ENCODE data around the gene HMCN2.

Gene HMCN2

DNA sequence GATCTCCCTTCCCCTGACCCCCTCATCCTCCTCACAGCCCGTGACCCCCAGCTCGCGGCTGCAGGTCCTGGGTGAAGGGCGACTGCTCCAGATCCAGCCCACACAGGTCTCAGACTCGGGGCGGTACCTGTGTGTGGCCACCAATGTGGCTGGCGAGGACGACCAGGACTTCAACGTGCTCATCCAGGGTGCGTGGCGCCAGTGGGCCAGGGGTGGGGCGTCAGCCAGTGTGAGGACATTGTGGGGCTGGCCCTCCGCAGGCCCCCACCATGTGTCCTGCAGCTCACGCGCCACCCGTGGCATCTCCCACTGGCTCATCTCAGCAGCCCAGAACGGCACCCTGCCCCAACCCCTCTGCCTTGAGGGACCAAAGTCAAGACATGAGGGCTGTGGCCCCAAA, 112.1 kb downstream of the HMCN2 start:
- H3K4me3 ChIP-seq (ENCODE audit: low read length) = no peak overlapping the region
- TF ChIP-seq, protein P1, sequence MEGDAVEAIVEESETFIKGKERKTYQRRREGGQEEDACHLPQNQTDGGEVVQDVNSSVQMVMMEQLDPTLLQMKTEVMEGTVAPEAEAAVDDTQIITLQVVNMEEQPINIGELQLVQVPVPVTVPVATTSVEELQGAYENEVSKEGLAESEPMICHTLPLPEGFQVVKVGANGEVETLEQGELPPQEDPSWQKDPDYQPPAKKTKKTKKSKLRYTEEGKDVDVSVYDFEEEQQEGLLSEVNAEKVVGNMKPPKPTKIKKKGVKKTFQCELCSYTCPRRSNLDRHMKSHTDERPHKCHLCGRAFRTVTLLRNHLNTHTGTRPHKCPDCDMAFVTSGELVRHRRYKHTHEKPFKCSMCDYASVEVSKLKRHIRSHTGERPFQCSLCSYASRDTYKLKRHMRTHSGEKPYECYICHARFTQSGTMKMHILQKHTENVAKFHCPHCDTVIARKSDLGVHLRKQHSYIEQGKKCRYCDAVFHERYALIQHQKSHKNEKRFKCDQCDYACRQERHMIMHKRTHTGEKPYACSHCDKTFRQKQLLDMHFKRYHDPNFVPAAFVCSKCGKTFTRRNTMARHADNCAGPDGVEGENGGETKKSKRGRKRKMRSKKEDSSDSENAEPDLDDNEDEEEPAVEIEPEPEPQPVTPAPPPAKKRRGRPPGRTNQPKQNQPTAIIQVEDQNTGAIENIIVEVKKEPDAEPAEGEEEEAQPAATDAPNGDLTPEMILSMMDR (conservative IDR thresholded peaks at IDR 0.05; ENCODE audit: low read length) = no peak

DNA sequence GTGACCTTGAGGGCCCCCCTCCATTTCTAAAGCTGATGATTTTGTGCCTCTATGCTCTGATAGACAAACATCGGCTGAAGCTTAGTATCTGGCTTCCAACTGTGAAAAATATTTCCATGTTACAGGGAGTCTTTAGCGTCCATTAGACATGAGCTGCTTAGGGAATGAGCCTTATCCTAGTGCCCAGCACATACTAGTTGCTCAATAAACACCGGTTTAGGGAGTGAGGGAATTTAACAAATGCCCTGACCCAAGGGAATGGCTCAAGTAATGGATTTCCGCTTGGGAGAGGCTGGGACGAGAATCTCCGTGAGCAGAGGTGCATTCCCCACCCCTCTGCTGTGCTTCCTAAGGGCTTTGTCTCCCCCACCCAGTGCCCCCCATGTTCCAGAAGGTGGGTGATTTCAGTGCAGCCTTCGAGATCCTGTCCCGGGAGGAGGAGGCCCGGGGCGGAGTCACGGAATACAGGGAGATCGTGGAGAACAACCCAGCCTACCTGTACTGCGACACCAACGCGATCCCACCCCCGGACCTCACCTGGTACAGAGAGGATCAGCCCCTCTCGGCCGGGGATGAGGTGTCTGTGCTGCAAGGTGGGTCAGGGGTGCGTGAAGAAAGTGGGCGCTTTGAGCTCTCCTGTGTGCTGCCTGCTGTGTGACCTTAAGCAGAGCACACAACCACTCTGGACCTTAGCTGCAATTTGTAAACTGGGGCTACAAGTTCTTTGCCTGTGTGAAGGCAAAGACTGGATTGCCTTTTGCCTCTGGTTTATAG, 113.5 kb downstream of the HMCN2 start:
- no peak for DNase-seq (ENCODE audit: low read depth)
- TF ChIP-seq, protein P1 (conservative IDR thresholded peaks at IDR 0.05; ENCODE audit: low read length) = no peak
- no peak overlapping the region for H3K4me3 ChIP-seq (ENCODE audit: low read length)

More for the DNA sequence above, 112.1 kb downstream of the HMCN2 start:
- DNase-seq (ENCODE audit: low read depth) = no peak

DNA sequence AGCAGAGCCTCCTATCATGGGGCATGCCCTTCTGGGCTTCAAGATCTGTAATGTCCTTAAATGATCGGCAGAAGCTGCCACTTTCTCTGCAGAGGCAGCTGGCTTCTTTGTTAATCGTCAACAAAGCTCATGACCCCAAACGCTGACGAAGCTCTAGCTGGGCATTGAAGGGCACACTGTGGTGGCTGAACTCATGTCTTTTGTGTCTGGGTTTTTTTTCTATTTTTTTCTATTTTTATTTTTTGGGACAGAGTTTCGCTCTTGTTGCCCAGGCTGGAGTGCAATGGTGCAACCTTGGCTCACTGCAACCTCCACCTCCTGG, 114.0 kb downstream of the HMCN2 start:
- TF ChIP-seq, protein P1 (conservative IDR thresholded peaks at IDR 0.05; ENCODE audit: low read length) = no peak
- no peak overlapping the region for H3K4me3 ChIP-seq (ENCODE audit: low read length)
- DNase-seq (ENCODE audit: low read depth) = no peak

DNA sequence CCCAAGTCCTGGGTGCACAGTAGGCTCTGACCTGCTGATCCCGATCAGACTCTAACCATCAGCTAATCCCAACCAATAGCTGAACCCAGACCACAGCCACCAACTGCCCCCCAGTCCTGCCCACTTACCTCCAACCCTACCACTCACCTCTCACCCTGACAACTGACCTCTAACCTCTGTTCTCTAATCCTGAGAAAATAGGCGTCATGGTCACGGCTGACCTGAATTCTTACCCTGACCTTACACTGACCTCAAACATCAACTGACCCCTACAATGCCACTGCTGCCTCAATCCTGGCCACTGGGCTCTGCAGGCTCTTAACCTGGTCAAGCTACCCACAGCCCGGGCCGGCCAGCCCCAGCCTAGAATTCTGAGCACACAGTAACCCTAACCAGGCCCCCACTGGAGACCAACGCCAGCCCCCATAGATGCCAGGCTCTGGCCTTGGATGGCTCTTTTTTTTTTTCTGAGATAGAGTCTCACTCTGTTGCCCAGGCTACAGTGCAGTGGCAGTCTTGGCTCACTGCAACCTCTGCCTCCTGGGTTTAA, 115.4 kb downstream of the HMCN2 start:
- H3K4me3 ChIP-seq (ENCODE audit: low read length) = no peak overlapping the region
- no peak for DNase-seq (ENCODE audit: low read depth)
- TF ChIP-seq, protein P1 (conservative IDR thresholded peaks at IDR 0.05; ENCODE audit: low read length) = no peak

DNA sequence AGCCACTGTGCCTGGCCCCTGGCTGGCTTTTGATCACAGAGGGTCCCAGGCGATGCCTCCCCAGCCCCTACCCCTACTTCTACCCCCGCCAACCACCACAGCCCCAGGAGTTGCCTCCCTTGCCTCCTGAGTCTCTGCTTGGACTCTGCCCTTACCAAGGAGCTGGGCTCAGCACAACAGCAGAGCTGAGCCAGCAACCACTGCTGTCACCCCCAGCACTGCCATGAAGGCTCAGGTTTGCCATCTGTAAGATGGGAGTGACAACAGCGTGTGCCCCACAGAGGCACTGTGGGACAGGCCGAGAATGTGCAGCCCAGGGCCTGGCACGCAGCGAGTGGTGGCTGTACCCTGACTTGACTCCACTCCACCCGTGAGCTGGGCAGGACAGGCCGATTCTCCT, 116.1 kb downstream of the HMCN2 start:
- no peak for DNase-seq (ENCODE audit: low read depth)
- TF ChIP-seq, protein P1 (conservative IDR thresholded peaks at IDR 0.05; ENCODE audit: low read length) = no peak
- no peak overlapping the region for H3K4me3 ChIP-seq (ENCODE audit: low read length)

DNA sequence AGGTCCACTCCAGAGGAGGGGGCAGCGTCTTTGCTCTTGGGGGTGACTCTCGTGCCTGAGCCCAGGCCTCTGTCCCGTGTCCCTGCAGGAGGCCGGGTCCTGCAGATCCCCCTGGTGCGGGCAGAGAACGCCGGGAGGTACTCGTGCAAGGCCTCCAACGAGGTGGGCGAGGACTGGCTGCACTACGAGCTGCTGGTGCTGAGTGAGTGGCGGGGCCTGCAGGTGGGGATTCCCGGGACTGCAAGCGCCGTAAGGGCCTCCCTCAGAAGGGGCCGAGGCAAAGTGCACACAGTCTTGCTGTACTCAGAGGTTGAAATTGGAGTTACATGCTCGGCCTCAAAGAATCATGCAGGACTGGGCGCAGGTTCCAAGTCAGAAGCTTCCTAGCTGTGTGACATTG, 116.5 kb downstream of the HMCN2 start:
- no peak overlapping the region for H3K4me3 ChIP-seq (ENCODE audit: low read length)
- DNase-seq (ENCODE audit: low read depth) = no peak
- TF ChIP-seq, protein P1 (conservative IDR thresholded peaks at IDR 0.05; ENCODE audit: low read length) = no peak

All from AG10803 (cell line).